COR-L47 (cell line): ENCODE results near the gene SUCO.
"Not testable (repeated sequence)": the region's sequence is repeated elsewhere in the genome, so short reads cannot be mapped to it uniquely, and the experiment has no call there.

Experiments
- DNase-seq: peaks from one replicate; lab custom pipeline; 2025; lab: John Stamatoyannopoulos, UW

Gene SUCO, protein sequence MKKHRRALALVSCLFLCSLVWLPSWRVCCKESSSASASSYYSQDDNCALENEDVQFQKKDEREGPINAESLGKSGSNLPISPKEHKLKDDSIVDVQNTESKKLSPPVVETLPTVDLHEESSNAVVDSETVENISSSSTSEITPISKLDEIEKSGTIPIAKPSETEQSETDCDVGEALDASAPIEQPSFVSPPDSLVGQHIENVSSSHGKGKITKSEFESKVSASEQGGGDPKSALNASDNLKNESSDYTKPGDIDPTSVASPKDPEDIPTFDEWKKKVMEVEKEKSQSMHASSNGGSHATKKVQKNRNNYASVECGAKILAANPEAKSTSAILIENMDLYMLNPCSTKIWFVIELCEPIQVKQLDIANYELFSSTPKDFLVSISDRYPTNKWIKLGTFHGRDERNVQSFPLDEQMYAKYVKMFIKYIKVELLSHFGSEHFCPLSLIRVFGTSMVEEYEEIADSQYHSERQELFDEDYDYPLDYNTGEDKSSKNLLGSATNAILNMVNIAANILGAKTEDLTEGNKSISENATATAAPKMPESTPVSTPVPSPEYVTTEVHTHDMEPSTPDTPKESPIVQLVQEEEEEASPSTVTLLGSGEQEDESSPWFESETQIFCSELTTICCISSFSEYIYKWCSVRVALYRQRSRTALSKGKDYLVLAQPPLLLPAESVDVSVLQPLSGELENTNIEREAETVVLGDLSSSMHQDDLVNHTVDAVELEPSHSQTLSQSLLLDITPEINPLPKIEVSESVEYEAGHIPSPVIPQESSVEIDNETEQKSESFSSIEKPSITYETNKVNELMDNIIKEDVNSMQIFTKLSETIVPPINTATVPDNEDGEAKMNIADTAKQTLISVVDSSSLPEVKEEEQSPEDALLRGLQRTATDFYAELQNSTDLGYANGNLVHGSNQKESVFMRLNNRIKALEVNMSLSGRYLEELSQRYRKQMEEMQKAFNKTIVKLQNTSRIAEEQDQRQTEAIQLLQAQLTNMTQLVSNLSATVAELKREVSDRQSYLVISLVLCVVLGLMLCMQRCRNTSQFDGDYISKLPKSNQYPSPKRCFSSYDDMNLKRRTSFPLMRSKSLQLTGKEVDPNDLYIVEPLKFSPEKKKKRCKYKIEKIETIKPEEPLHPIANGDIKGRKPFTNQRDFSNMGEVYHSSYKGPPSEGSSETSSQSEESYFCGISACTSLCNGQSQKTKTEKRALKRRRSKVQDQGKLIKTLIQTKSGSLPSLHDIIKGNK (N-terminal part only)

DNA sequence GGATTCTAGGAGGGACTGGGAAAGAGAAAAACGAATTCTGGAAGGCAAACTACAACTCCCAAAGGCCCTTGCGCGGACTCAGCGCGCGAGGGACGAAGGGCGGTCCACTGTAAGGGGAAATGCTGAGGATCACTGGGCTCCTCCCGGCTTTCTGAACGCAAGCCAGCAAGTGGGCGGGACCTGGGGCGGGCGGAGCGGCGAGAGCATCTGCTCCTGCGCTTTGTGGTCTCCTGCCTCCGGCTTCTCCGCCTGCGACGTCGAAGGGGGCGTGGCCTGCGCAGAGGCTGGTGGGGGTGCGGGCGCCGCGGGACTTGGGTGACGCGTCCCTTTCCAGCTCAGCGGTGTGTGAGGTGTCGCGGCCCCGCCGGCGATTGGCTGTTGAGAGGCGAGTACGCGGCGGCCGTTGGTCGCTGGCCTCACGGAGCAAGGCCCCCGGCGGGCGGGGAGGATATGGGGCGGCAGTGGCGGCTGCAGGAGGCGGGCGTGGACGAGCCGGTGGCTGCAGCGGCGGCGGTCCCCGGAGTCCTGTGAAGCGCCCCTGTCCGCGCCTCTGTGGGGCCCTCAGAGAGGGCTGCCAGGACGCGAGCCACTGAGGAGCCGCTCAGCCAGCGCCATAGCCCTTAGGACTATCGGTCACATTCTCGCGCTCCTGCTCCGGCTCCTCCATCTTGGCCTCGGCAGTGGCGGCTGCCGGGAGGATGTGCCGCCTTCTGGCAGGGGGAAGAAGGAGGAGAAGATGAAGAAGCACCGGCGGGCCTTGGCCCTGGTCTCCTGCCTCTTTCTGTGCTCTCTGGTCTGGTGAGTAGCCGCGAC is at the start of gene SUCO:
SUCO (plus strand) TSS at position 451 of the 813 bp plus-strand sequence; CDS start at position 737, 286 bp downstream.
- peak; percentile 99 for DNase-seq

DNA sequence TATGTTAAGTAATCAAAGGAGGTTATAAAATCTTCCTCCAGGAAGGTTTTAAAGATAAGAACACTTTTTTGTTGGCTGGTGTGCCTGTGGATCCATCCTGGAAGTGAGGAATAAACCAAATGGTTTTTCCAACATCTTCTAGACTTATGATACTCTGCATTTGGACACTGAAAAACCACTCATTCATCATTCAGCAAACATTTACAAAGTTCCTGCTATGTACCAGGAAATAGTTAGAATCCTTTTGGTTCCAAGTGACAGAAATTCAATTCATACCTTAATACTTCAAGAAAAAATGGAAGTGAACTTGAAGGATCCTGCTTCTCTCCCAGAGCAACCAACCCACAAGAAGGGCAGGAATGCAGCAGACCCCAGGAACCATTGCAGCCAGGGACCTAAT is 49.5 kb upstream of the SUCO start:
- DNase-seq, result no peak

DNA sequence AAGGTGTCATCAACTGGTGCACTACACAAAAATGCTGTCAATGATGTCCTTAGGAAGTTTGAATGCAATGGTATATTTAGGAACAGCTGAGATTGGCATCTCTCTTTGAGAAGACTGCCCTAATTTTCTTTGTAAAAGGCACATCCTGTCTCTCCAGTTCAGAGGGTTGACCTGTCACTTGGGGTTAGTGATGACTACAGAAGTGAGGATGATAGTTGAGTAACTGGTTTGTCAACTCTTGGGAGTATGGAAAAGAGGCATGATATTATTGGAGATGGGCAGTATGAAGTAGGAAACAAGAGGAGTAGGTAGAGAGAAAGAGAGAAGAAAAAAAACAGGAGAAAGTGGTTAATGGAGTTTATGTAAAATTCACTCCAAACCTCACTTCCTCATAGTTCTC is 48.7 kb upstream of the SUCO start:
- DNase-seq, result no peak

DNA sequence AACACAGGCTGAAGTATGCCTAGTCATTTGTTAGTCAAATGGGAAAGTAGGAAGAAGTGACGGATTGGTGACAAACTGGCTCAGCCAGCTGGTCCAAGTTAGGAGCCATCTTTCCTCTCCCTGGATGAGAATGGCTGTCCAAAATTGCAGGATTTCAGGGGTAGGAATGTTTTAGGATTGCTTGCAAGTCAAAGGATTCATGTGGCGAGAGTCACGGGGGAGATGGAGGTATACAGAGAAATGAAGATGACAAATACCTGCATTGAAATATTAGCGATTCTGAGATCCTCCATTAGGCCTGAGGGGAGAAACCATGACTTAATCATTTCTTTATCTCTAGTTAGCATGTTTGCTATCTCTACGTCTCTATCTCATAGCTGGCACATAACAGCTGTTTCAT is 47.3 kb upstream of the SUCO start:
- DNase-seq, result no peak

DNA sequence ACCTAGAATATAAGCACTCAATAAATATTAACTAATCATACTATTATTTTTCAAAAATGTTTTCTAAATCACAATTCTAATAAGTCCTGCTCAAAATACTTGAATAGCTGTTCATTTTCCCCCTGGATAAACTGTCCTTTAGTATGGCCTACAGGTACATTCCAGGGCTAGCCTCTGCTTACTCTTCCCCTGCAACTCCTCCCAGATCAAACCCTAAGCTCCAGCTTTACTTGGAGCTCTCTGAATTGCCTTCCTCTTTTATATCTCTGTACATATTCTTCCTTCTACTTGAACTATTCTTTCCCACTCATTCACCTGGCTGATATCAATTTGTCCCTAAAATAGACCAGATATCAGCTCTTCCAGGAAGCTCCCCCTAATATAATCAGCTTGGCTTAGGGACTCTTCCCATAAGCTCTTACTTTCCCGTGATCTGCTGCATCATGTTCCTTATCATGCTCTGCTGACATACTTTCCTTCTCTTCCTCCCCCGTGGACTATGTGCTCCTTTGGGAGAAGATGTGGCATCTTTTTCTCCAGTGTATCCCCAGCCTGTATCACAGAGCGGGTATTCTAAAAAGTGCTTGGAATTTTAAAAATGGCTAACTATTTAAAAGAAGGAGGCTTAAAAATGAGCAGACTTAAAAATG is 46.0 kb upstream of the SUCO start:
- DNase-seq, result no peak

DNA sequence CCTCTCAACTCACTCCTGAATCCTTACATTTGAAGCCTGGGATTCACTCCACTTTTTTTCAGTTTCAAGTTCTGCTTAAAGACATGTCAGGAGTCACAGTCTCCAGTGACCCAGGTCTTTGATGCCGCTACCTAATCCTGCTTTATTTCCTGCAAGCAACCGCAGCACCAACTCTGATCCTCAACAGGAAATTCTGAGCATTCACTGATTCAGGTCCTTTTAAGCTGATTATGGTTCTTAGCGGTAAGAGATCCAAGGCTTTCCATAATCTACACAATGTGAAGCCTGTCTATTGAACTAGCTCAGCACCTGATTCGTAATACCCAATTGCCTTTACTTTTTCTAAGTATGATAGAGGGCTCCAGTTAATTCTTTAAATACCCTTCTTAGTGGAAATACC is 45.4 kb upstream of the SUCO start:
- DNase-seq, result no peak

DNA sequence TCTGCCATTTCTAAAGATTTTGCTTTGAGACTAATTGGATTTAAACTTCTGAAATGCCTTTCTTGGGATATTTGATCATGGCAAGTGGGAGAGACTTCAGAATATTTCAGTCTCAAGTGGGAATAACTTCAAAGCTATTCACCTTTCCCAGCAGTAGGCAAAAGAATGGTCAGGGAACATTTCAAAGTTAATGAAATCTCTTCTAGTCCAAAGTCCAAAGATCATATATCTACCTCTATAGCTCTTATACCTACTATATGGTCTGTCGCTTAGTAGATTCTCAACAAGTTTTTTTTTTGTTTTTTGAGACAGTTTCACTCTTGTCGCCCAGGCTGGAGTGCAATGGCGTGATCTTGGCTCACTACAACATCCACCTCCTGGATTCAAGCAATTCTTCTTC is 44.6 kb upstream of the SUCO start:
- DNase-seq, result no peak

DNA sequence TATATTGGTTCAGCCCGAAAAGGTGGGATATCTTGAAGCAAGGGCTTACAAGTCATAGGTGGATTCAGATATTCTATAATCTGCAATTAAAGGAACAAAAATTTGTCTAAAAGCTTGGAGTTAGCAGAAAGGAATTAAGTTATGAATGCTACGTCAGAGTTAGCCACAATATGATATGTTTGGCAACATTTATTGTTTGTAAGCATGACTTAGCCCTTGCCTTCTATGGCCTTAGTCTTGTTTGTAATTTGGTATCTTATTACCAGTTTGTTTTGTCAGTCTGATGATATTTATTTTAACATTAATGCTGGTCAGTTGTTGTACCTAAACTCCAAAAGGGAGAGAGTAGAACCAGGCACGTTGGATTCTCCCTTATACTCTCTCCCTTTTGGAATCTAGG is 43.1 kb upstream of the SUCO start:
- DNase-seq, result no peak

DNA sequence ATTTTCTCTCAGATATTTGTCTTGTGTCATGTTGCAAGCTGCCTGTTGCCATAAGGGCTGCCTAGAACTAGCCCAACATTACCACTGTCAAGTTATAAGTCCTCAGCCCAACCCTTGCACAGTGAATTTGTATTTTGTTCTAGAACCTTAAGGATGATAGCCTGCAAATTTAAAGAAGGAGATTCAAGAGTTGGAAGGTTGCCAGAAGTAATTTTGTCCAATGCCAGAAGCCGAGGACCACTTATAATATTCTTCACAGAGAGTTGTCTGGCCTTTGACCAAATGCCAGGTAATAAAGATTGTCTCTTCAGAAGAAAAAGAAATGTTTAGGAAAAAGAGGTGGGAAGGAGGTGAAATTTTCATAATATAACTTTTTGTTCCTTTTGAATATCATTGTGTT is 40.5 kb upstream of the SUCO start:
- no peak for DNase-seq

DNA sequence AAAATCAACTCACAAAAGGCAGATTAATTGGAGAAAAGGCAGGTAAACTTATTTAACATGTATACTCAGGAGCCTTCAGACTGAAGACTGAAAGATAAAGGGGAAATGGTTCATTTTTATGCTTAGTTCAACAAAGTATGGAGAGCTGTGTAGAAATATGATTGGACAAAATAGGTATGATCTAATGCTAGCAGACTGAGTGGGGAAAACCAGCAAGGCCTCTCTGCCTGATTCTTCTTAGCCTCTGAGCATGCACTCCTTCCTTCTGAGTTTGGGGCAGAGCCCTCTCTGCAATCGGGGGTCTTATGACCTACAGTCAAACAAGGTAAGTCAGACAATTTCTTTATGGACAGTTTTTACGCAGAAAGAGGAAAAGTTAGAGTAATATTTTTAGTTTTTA is 38.8 kb upstream of the SUCO start:
- DNase-seq, result no peak

DNA sequence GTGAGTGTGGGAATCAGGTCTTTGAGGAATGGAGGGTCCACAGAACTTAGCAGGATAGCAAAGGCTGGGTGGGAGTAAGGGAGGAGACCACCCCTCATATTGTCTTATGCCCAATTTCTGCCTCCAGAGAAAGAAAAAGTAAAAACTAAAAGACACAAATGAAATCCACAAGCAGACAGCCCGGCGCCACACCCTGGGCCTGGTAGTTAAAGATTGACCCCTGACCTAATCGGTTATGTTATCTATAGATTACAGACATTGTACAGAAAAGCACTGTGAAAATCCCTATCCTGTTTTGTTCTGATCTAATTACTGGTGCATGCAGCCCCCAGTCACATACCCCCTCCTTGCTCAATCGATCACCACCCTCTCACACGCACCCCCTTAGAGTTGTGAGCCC is 36.8 kb upstream of the SUCO start:
- not testable (repeated sequence) for DNase-seq

DNA sequence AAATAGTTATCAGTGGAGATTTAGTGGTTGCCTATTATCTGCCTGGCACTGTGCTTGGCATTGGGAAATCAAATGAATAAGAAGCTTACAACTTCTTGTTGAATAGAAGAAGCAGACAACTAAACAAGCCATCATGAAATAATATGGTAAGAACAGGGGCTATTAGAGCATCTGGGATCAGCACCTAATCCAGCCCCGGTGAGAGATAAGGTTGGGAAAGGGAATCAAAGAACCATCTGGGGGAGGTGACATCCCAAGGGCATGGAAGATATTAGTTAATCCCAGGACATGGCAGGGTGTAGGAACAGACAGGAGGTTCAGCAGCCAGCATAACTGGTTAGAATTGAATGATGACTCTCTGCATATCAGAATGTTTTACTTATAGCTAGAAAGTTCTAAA is 36.3 kb upstream of the SUCO start:
- DNase-seq, result no peak

DNA sequence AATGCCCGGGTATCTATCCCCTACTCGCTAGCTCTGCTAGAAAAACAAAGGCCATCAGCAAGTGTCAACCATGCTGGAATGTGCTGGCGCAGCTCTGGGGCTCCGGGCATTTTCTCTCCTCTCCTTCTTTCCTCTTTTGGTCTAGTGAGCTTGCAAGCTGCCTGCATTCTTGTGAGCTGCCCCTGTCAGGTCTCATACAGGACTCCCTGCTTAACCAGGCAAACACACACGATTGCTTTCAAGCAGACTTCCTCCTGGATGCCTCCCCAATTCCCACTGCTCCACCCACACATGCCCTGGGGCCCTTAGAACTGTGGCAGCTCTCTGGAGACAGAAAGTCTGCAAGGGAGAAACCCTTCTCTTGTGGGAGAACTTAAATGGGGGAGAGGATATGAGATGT is 35.7 kb upstream of the SUCO start:
- DNase-seq, result no peak

DNA sequence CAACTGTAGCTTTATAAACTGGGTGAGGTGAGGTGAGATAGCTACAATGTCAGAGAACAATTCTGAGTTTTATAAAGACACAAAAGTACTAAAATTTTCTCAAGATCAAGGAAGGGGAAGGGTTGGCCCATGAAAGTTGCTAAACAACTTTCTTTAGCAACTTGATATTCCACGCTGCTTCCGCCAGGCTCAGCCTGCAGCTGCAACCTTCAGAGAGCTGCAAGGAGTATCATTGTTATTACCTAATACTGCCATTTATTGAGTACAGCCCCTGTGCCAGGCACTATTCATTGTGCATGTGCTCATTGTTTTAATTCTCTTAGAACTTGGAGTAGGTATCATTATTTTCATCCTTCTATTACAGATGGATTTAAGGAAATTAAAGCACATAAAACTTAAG is 34.1 kb upstream of the SUCO start:
- no peak for DNase-seq

DNA sequence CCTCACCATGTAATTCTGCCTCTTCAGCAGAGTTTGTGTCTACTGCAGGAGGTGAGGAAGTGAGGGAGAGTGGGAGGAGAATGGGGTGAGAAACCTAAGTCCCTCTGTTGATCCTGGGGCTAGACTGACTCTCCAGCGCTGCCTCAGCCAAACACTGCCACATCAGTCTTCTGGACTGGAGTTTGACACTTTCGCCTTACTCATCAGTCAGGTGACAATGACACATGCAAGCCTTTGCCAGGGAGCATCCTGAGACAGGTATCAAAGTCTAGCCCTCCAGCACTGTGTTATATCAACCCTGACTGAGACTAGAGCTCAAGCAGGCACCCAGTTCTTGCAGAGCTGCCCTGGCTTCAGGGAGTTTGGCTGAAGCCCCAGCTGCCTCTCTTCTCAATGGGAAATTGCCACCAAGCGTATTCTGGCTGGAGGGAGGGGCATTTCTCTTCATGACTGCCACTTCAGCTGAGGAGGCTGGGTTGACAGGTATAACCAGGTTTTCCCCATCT is 33.3 kb upstream of the SUCO start:
- DNase-seq, result no peak

DNA sequence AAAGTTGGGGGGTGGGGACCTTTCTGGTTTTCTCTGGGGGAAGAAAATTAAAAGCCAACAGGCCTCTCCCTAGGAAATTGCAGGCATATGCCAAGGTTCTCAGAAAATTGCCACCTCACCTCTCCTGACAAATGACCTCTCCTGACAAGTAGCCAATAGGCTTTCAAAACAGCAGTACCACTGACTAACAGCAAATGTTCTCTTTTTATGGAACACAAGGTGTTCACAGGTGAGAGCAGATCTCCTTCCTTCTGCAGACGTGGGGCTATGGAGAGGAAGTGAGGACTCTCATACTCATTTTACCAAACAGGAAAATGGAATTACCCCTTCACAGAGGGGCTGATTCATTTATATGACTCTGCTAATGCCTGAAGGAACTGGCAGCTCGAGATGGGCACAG is 32.7 kb upstream of the SUCO start:
- DNase-seq, result no peak

DNA sequence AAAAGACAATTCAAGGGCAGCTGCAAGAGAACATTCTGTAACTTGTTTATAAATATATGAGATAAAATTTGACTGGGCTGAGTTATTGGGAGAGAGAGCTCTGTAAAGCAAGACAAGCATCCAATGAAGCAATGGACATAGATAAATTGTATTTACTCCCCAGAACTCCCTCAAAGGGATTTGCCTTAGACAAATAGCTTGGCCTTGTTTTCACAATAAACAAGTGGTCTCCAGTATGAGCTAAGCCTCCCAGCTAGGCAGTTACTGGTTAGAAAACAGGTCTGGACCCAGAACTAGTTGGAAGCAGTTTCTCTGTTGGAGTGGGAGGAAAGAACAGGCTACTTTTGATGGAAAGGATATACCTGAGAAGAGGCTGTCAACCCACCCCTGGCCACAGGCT is 25.2 kb upstream of the SUCO start:
- DNase-seq, result no peak

DNA sequence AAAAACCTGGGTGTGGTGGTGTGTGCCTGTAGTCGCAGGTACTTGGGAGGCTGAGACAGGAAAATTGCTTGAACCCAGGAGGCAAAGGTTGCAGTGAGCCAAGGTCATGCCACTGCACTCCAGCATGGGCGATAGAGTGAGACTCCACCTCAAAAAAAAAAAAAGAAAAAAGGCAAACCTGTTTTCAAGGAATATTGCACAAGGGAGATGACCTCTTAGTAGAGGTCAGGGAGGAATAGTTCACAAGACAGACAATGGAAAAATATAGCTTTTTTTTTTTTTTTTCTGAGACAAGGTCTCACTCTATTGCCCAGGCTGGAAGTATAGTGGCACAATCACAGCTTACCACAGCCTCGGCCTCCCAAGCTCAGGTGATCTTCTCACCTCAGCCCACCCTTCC is 22.5 kb upstream of the SUCO start:
- DNase-seq, result no peak

DNA sequence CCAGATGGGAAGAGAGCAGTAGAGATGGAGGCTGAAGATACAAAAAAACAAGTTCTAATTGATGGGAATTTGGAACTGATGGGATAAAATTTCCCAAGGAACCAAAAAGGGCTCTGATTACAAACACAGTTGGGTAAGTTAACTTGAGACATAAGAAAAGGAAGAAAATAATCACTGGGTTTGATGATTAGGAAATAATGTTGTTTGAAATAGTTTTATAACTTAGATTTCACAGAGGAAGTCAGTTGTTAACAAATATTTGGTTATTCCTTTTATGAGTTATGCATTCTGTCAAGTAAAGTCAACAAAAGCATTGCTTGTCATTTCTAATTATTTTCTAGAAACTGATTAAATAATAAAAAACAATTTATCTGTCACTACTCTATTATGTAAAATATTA is 20.4 kb upstream of the SUCO start:
- no peak for DNase-seq

DNA sequence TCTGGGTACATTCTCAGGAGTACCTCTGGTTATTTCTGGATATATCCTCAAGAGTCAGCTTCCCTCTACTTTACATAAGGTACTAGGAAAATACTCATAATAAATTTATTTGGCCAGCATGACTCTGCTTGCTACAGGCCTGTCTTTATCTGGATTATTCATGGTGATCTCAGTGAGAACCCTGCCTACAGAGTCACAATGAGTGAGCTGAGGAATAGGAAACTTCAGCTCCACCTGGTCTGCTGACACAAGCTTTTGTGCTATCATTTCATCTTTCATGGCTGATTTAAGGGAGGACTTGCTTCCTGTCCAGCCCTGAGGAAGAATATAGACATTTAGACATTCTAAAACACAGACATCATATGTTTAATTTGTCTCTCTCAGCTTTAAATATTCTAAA is 19.5 kb upstream of the SUCO start:
- DNase-seq, result no peak

DNA sequence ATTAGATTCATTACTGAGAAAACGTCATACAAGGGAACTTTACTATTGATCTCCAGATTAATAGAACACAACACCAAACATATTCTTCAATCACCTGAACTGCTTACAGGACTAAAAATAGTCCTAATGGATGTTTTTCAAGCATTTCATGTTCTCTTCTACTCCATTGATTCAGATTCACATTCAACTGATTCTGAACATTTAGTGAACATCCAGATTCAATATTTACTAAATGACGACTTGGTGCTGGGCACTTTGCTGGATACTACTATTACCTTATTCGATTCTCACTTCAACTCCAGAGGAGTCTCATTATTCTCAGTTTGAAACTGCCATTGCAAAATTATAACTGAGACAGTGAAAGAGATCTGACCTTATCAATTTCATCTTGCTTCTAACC is 18.8 kb upstream of the SUCO start:
- no peak for DNase-seq
